ENCODE data around the gene C9orf72. TPM values are rescaled to one million over a fixed set of nuclear protein-coding genes. Genes with fewer than 3 reads are reported as not detected.
"Not testable (repeated sequence)": the region's sequence is repeated elsewhere in the genome, so short reads cannot be mapped to it uniquely, and the experiment has no call there.

Gene C9orf72
- total RNA-seq, 1 donor from 2014 or later = 19.2 TPM

DNA sequence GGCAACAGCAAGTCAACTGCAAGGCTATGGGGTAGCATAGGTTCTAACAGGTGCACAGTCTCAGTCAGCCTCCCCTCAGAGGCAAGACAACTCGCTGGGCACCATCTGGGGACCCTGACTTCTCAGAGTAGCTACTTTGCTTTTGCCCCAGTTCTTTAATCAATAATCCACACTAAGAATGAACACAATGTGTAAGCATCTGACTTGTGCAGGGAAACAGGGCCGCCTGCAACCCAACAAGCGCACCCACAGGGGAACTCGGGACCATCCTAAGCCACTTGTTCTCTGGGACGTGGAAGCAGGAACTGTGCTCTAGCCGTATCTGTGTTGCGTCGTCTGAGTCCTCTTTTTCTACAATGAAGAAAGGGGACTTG, 45.6 kb downstream of the C9orf72 start:
- peak; percentile 2 for ATAC-seq
- no peak for DNase-seq

DNA sequence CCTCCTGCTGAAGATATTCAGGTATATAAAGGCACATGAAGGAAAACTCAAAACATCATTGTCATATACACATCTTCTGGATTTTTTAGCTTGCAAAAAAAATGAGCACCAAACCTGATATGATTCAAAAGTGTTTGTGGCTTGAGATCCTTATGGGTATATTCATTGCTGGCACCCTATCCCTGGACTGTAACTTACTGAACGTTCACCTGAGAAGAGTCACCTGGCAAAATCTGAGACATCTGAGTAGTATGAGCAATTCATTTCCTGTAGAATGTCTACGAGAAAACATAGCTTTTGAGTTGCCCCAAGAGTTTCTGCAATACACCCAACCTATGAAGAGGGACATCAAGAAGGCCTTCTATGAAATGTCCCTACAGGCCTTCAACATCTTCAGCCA, 49.0 kb downstream of the C9orf72 start, which contains the start of gene IFNK:
TSS of gene IFNK (plus strand) at position 55 of the 400 bp plus-strand sequence. CDS start at position 102, 47 bp downstream.
- DNase-seq (no peak), ATAC-seq (no peak)
- intact Hi-C loops (cut with micrococcal nuclease) = no loop called here

More for the DNA sequence above, 45.6 kb downstream of the C9orf72 start:
- intact Hi-C loops (cut with micrococcal nuclease) = no loop called here

DNA sequence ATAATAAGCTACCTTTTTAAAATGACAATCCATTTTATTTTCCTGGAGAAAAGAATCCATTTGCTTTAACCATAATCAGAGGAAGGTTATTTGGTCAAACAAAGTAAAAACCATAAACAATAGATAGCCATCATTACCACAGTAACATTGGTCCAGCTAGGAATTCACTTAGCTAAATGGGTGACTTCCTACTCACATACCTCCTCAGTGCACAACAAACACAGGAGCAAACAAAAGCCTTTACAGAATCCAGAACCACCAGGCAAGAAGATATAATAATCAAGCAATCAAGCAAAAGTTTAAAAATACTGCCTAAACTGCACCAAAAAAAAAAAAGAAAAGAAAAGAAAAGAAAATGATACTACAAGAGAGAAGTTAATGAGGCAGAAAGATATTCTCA, 50.1 kb downstream of the C9orf72 start:
- DNase-seq (no peak), ATAC-seq (no peak)
- intact Hi-C loops (cut with micrococcal nuclease) = no loop called here

DNA sequence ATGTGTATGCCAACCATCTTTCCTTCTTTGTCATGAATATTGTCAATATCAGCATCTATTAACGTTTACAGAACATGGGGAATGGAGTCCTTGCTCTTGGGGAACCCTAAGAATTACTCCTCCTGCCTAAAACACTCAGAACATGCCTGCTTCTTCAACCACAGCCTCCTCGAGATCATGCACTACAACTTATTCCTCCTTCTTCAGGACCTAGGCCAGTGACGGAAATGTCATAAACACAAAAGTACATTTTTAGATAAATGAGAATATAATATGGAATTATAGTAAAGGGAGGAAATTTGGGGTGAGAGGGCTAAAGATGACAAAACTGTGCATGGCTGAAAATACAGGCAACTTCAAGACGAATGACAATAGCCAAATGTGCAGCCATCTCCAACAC, 52.3 kb downstream of the C9orf72 start:
- ATAC-seq (no peak), DNase-seq (no peak)
- intact Hi-C loops (cut with micrococcal nuclease) = no loop called here

DNA sequence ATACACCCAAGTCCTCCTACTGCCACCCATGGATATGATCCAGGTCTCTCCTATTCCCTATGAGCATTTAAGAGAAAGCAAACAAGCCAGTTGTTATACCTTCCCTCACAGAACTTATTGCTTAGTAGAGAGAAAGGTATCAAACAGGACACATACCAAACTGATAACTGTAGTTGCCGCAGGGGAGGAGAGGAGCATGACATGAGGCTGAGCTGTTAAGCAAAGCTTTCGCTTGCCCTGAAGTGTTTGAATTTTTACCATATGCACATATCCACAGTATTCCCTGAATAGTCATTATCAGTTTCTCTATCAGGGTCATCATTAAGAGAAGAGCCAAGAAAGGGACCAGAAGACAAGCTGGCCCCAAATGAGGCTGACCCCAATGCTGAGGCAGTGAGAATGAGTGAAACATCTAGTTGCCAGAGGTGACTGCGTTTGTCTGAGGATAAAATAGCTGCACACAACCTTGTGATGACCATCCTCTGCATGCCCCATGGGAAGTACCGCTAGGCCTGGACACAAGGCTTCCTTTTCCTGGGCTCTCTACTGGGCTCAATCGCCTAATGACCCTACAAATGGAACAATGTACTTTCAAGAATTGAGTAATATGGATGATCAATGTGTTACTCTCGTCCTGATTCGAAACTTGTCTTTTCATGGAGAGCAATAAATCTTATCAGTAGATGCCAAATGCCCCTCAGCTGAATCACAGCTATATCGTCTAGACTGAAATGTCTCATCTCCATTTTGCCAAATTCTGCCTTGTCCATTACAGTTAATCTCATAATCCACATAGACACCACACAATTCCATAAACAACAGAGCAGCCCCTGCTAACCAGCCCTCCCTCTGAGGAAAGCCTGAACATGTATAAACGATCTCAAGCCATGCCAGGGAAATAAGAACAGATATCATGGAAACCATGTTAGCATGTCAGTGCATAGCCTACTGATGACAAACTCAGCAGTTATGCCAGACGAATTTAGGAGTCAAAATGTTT, 53.5 kb downstream of the C9orf72 start:
- intact Hi-C loops (cut with micrococcal nuclease) = no loop called here
- DNase-seq (no peak), ATAC-seq (no peak)

DNA sequence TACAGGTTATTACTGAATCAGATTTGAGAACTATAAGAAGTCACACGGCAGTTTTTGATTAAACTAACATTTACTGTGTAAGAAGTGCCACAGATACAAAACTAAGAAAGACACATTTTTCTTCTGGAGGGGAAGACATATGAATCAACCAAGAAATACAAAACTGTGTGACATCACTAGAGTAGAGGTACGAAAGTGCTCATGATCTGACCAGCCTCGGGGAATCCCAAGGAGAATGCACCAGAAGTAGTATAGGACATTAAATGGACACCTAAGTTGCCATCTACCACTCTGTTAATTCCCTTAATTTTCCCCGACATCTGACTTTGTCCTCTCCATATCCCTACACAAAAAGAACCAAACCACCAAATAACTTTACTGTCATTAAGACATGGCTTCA, 54.5 kb downstream of the C9orf72 start:
- DNase-seq (no peak), ATAC-seq (no peak)
- intact Hi-C loops (cut with micrococcal nuclease) = no loop called here

DNA sequence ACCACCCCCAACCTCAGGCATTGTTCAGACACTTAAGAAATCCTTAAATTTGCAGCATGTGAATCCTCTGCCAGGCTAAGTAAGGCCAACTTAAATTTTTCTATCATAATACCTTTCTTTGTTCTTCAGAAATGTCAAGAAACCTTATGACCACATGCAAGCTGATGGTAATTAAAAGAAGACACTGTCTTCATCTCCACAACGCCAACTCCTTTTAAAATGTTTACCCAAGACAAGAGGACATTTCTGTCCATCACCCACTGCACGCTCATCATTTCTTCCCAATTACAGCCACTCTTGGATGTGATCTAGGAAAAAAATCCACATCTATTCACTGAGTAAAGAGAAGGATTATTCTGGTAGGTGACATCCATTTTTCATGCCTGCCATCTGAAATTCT, 55.3 kb downstream of the C9orf72 start:
- ATAC-seq (no peak), DNase-seq (no peak)
- intact Hi-C loops (cut with micrococcal nuclease) = no loop called here

DNA sequence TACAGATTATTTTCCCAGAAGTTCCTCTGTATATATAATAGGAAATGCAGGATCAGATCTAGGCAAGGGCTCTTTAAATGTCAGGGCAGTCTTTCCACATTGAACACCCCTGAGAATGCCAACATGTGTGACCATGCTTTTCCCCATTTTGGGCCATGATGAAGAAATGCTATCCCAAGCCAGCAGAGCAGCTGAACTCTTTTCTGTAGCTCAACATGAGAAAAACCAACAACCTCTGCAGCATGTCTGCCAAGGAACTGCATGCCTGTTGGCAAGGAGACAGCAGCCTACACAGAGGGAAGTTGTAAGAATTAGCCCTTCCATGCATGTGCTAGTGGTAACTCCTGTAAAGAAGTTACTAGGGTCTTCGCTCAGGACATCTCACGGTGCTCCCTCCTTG, 58.7 kb downstream of the C9orf72 start:
- intact Hi-C loops (cut with micrococcal nuclease) = no loop called here
- no peak for DNase-seq
- ATAC-seq = peak; percentile 77

DNA sequence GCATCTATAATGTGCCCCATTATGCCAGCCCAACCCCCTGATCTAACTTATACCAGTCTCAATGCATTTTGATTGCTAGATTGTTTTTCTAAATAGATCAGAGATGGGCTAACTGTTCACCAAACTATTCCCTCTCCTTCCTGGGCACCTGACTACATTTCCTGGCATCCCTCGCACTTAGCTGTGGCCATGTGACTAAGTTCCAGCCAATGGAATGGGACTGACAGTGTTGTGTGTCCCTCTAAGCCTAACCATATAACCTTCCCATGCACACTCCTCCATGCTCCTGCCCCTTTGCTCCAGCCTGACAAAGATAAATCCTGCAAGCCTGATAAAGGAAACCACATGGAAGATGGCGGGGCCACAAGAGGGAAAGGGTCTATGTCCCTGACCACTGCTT, 61.5 kb downstream of the C9orf72 start:
- ATAC-seq = no peak
- no peak for DNase-seq
- intact Hi-C loops (cut with micrococcal nuclease) = no loop called here

DNA sequence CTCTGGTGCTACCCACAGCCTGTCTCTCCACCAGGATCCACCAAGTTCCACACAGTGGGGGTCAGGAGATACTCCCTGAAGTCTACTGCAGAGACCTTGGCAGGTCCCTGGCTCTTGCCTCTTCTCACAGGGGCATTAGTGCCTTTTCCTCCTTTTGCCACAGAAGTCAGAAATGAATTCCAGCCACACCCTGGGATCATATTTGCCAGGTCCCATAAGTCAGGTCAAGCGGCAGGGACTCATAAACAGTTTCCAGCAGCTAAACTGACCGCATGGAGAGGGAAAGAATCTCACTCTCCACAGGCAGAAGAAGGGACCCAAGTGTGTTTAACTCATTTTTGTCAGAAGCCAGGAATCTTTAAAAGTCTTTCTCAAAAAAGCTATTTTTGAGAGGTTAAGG, 62.5 kb downstream of the C9orf72 start:
- ATAC-seq = no peak
- no peak for DNase-seq
- intact Hi-C loops (cut with micrococcal nuclease) = no loop called here

DNA sequence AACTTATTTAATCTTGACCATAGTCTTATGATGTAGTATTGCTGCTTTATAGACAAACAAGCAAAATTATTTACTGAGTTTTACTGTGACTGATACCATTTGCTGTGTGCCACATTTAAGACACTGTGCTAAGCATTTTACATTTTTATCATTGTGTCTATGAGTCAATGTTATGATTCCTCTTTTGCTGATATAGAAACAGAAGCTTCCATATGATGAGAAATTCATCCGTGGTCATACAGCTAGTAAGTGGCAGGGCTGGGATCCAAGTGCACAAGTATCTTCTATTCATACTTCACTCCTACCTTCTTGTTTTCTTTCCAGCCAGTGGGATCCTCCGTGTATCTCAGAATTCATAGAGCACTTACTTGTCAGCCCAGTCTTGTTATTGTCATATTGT, 66.3 kb downstream of the C9orf72 start:
- no peak for DNase-seq
- intact Hi-C loops (cut with micrococcal nuclease) = no loop called here
- no peak for ATAC-seq

DNA sequence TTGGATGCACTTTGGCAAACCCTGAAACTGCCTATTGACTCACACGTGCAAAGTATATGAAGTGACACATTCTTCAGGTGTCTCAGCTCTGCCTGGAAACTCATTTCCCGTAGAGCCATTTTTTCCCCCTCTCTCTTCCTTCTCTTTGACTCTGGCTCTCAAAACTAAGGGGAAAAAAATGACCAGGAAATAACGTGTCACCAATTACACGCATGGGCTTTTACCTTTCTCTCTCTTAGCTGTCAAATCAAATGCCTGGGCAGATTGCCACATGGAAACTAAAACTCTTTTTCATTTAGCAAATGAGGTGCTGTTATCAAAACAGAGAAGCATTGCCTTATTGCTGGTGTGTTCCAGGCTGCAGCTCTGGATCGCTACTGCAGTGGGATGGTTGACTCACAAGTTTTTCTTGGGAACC, 67.5 kb downstream of the C9orf72 start:
- DNase-seq = no peak
- no peak for ATAC-seq
- intact Hi-C loops (cut with micrococcal nuclease) = no loop called here

DNA sequence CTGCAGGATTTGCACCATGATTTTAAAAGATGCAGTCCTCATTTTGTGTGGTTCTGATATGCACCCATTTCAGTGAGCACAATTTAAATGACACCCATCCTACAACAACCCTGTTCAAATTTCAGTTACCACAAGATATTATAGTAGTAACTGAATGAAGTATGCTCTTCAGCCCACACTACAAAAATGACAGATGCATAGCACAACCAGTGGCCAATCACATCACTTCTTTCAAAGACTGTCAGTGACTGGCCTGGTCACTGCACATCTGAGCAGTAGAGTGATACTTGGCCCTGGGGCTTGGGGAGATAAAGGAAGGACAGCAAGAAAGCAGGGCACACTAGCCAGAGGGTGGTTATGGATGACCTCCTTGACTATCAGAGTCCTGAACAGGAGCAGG, 69.0 kb downstream of the C9orf72 start:
- DNase-seq (no peak), ATAC-seq (no peak)
- intact Hi-C loops (cut with micrococcal nuclease) = no loop called here

DNA sequence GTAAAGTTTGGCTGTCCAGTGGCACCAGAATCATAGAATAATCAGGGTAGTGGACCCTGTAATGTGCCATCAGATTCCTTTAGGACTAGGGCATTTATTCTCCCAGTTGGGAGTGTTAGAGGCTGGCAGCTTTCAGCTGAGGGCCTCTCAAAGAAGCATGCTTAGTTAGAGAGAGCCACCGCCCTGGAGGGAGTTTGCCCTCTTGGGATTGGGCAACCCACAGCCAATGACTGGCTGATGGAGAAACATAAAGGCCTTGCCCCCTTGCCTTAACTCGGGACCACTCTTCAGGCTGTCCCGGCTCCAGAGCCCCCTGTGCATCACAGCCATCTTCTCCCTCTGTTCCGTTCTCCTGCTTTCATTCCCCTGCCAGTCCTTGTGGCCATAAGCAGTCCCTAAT, 69.7 kb downstream of the C9orf72 start:
- DNase-seq = no peak
- intact Hi-C loops (cut with micrococcal nuclease) = no loop called here
- ATAC-seq = no peak

DNA sequence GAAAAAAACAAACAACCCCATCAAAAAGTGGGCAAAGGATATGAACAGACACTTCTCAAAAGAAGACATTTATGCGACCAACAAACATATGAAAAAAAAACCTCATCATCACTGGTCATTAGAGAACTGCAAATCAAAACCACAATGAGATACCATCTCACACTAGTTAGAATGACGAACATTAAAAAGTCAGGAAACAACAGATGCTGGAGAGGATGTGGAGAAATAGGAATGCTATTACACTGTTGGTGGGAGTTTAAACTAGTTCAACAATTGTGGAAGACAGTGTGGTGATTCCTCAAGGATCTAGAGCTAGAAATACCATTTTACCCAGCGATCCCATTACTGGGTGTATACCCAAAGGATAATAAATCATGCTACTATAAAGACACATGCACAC, 72.4 kb downstream of the C9orf72 start:
- ATAC-seq, DNase-seq: not testable (repeated sequence)

DNA sequence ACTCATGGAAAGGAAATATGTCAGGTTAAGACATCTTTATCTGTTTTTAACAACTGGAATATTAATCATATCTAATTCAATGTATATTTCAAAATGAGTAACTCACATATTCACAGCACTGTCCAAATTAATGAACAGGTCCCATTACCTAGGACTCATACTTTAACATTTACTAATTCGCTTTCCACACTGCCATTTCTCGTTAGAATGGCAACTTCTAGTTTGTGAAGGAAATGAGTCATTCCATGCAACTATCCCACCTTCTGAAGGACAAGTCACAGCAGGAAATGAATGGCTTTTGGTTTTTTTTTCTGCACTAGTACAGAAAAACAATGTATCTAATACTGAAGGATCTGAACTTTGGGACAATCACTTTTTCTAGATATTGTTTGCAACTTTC, 73.8 kb downstream of the C9orf72 start:
- DNase-seq = no peak
- intact Hi-C loops (cut with micrococcal nuclease) = no loop called here
- ATAC-seq = no peak

More for the DNA sequence above, 72.4 kb downstream of the C9orf72 start:
- intact Hi-C loops (cut with micrococcal nuclease) = not testable (repeated sequence)

DNA sequence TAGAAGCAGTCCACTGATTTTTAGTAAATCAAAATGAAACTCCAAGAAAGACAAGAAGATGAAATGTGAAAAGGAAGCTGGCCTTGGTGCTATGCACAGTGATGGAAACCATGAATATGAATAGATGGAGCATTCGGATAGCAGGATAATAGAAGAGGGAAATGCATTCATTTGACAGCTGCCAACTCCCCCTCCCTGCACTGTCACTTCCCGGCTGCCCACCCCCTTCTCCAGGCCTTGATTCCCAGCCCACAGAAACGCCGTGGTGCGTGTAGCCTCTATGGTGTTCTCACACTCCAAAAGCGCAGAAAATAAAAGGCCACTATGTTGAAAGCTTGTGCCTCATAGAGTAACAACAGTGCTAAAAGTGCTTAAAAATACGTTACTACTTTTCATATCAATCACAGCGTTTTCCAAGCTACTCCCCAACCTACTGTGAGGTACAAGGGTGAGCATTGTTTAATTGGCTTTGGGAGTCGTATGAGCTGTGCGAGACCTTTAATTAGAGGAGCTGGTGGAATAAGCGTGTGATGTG, 75.3 kb downstream of the C9orf72 start:
- intact Hi-C loops (cut with micrococcal nuclease) = no loop called here
- DNase-seq = no peak
- ATAC-seq = no peak

Measured in left ventricle myocardium superior (tissue), 1 donor.